GM21423 (cell line): ENCODE results near the gene ATP5MC2.
"Not testable (repeated sequence)": the region's sequence is repeated elsewhere in the genome, so short reads cannot be mapped to it uniquely, and the experiment has no call there.

Experiments
- ATAC-seq: cut with Tn5 transposase; IDR thresholded peaks from one replicate; pipeline ENCODE4 v1.9.1; 2021; ENCODE audit warnings: mild to moderate bottlenecking, moderate library complexity; ENCODE audit not compliant: unreplicated experiment

The ATP5MC2 gene

GRCh38 chr12:53675701-53676607, at the start of gene ATP5MC2:
Gene ATP5MC2 (minus strand): TSS chr12:53676083. CDS start chr12:53672614, 3,469 bp downstream.
- peak; percentile 96 for ATAC-seq

- ATAC-seq = no peak
Measured at GRCh38 chr12:53722450-53723041, 46.7 kb upstream of the ATP5MC2 start.

GRCh38 chr12:53720946-53721345, 45.1 kb upstream of the ATP5MC2 start:
- no peak for ATAC-seq

GRCh38 chr12:53719649-53720048, 43.8 kb upstream of the ATP5MC2 start:
- ATAC-seq = no peak

- not testable (repeated sequence) for ATAC-seq
Measured at GRCh38 chr12:53718567-53718966, 42.7 kb upstream of the ATP5MC2 start.

GRCh38 chr12:53717319-53717718, 41.4 kb upstream of the ATP5MC2 start:
- ATAC-seq = no peak

- ATAC-seq = no peak
Measured at GRCh38 chr12:53714004-53714403, 38.1 kb upstream of the ATP5MC2 start.

- no peak for ATAC-seq
Measured at GRCh38 chr12:53713516-53713915, 37.6 kb upstream of the ATP5MC2 start.

GRCh38 chr12:53712059-53712643, 36.3 kb upstream of the ATP5MC2 start:
- no peak for ATAC-seq

GRCh38 chr12:53710091-53710490, 34.2 kb upstream of the ATP5MC2 start:
- ATAC-seq = no peak

GRCh38 chr12:53709671-53710070, 33.8 kb upstream of the ATP5MC2 start:
- ATAC-seq = no peak

GRCh38 chr12:53706080-53706479, 30.2 kb upstream of the ATP5MC2 start:
- ATAC-seq = no peak

GRCh38 chr12:53703756-53704155, 27.9 kb upstream of the ATP5MC2 start:
- no peak for ATAC-seq

GRCh38 chr12:53701518-53702264, 25.8 kb upstream of the ATP5MC2 start:
- ATAC-seq = no peak

- no peak for ATAC-seq
Measured at GRCh38 chr12:53700567-53700966, 24.7 kb upstream of the ATP5MC2 start.

- ATAC-seq = no peak
Measured at GRCh38 chr12:53699678-53700025, 23.8 kb upstream of the ATP5MC2 start.

- ATAC-seq = no peak
Measured at GRCh38 chr12:53698948-53699677, 23.2 kb upstream of the ATP5MC2 start.

GRCh38 chr12:53696655-53697331, 20.9 kb upstream of the ATP5MC2 start:
- no peak for ATAC-seq

GRCh38 chr12:53696285-53696654, 20.4 kb upstream of the ATP5MC2 start:
- peak; percentile 48 for ATAC-seq
